ENCODE results near the gene CLRN1. TPM values are rescaled to one million over a fixed set of nuclear protein-coding genes. Genes with fewer than 3 reads are reported as not detected.

The CLRN1 gene
- total and polyA plus RNA-seq, 2 experiments from 2014 or later, result 0.45 to 0.69 TPM

Other genes starting within 250 kb of the CLRN1 start
- 15.3 and 28.8 TPM in 2 replicates for gene SIAH2, start 209.6 kb downstream of the CLRN1 start, total RNA-seq (2014; rRNA removed; shearing (Covaris generic))
- 6.3 and 6.4 TPM in 2 replicates for gene SIAH2, start 209.6 kb downstream of the CLRN1 start, polyA plus RNA-seq (2016; fragmentation: Nextera tagmentation; extraction: Ambion mirVana)
- not detected in 2 replicates for gene MINDY4B, start 67.3 kb downstream of the CLRN1 start, total RNA-seq (2014; rRNA removed; shearing (Covaris generic))
- not detected in 2 replicates for gene MINDY4B, start 67.3 kb downstream of the CLRN1 start, polyA plus RNA-seq (2016; fragmentation: Nextera tagmentation; extraction: Ambion mirVana)
- gene MED12L, start 112.9 kb upstream of the CLRN1 start, total RNA-seq (2014; rRNA removed; shearing (Covaris generic)), result 23.7 and 25.0 TPM in 2 replicates
- gene MED12L, start 112.9 kb upstream of the CLRN1 start, polyA plus RNA-seq (2016; fragmentation: Nextera tagmentation; extraction: Ambion mirVana), result 5.6 and 5.7 TPM in 2 replicates
- gene GPR171, start 230.5 kb upstream of the CLRN1 start, total RNA-seq (2014; rRNA removed; shearing (Covaris generic)), result not detected in 2 replicates
- gene GPR171, start 230.5 kb upstream of the CLRN1 start, polyA plus RNA-seq (2016; fragmentation: Nextera tagmentation; extraction: Ambion mirVana), result 2.4 and 3.4 TPM in 2 replicates